HL-60 (cell line): ENCODE results near the gene TMEM151B.

Experiments
- GABPA ChIP-seq: IDR thresholded peaks from 2 replicates; pipeline ENCODE4 v1.6.1; 2012; ENCODE audit warnings: low read depth
- POLR2AphosphoS5 ChIP-seq: IDR thresholded peaks from 2 replicates; pipeline ENCODE4 v1.6.1; 2012; ENCODE audit warnings: low read depth
- SPI1 ChIP-seq: IDR thresholded peaks from 2 replicates; pipeline ENCODE4 v1.6.1; 2012; ENCODE audit warnings: low read depth, mild to moderate bottlenecking, borderline replicate concordance
- TF ChIP-seq, protein P1 (sequence below): IDR thresholded peaks from one replicate; pipeline ENCODE4 v1.5.1; 2011; ENCODE audit warnings: low read length, control low read depth, inconsistent platforms; ENCODE audit not compliant: insufficient read depth
- TF ChIP-seq, protein P2 (sequence below): IDR thresholded peaks from 2 replicates; pipeline ENCODE4 v1.6.1; 2012; ENCODE audit warnings: low read depth; ENCODE audit not compliant: insufficient replicate concordance

DNA sequence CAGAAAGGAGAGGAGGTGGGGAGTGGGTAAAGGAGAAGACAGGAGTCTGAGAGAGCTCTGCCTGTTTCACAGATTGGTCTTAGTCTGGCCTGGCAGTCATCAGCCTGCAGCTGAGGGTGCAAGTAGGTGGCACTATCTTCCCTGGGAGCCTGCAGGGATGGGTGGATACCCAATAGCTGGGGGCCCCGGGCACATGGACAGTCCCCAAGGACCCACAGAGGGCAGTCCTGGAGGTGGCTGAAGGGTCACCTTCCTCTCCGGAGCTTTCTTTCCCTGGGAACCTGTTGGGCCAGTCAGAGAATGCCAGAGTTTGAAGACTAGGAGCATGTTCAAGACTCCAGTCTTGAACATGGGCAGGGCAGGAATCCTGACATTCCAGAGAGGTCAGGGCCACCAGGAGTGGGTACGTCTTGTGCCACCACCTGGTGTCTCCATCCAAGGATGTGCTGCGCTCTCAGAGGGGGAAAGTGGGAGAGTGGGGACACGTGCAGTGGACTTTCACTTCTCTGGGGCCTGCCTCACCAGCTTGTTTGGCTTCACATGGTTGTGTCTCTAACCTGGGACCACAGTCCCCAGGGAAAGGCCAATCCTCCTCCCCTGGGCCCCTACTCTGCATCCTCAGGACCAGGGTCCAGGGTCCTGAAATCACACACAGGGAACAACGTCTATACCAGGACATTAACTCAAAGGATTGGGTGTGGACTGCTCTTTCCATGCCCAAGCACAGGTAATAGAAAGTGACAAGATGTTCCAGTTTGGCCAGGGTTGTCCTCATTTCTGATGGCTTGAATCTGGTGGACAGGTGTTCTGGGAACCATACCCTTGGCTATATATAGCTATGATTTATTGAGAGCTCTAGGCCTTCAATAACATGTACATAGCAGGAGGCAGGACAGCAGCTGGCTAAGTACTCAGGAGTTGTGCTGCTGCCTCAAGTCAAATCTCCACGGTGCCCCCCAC lies 24.9 kb downstream of the TMEM151B start:
- TF ChIP-seq, protein P1, sequence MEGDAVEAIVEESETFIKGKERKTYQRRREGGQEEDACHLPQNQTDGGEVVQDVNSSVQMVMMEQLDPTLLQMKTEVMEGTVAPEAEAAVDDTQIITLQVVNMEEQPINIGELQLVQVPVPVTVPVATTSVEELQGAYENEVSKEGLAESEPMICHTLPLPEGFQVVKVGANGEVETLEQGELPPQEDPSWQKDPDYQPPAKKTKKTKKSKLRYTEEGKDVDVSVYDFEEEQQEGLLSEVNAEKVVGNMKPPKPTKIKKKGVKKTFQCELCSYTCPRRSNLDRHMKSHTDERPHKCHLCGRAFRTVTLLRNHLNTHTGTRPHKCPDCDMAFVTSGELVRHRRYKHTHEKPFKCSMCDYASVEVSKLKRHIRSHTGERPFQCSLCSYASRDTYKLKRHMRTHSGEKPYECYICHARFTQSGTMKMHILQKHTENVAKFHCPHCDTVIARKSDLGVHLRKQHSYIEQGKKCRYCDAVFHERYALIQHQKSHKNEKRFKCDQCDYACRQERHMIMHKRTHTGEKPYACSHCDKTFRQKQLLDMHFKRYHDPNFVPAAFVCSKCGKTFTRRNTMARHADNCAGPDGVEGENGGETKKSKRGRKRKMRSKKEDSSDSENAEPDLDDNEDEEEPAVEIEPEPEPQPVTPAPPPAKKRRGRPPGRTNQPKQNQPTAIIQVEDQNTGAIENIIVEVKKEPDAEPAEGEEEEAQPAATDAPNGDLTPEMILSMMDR, result no peak
- no peak for TF ChIP-seq POLR2AphosphoS5
- TF ChIP-seq, protein P2, sequence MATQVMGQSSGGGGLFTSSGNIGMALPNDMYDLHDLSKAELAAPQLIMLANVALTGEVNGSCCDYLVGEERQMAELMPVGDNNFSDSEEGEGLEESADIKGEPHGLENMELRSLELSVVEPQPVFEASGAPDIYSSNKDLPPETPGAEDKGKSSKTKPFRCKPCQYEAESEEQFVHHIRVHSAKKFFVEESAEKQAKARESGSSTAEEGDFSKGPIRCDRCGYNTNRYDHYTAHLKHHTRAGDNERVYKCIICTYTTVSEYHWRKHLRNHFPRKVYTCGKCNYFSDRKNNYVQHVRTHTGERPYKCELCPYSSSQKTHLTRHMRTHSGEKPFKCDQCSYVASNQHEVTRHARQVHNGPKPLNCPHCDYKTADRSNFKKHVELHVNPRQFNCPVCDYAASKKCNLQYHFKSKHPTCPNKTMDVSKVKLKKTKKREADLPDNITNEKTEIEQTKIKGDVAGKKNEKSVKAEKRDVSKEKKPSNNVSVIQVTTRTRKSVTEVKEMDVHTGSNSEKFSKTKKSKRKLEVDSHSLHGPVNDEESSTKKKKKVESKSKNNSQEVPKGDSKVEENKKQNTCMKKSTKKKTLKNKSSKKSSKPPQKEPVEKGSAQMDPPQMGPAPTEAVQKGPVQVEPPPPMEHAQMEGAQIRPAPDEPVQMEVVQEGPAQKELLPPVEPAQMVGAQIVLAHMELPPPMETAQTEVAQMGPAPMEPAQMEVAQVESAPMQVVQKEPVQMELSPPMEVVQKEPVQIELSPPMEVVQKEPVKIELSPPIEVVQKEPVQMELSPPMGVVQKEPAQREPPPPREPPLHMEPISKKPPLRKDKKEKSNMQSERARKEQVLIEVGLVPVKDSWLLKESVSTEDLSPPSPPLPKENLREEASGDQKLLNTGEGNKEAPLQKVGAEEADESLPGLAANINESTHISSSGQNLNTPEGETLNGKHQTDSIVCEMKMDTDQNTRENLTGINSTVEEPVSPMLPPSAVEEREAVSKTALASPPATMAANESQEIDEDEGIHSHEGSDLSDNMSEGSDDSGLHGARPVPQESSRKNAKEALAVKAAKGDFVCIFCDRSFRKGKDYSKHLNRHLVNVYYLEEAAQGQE, result no peak
- no peak for TF ChIP-seq SPI1
- TF ChIP-seq GABPA, result no peak
